ENCODE measurements around the gene SHB. TPM values are rescaled to one million over a fixed set of nuclear protein-coding genes. Genes with fewer than 3 reads are reported as not detected.

Gene SHB
- total and polyA plus RNA-seq, 2 of the 13 experiments (the other 11 are each of a cell fraction or from before 2014, with no cell fraction given): 19.4 to 20.7 TPM

DNA sequence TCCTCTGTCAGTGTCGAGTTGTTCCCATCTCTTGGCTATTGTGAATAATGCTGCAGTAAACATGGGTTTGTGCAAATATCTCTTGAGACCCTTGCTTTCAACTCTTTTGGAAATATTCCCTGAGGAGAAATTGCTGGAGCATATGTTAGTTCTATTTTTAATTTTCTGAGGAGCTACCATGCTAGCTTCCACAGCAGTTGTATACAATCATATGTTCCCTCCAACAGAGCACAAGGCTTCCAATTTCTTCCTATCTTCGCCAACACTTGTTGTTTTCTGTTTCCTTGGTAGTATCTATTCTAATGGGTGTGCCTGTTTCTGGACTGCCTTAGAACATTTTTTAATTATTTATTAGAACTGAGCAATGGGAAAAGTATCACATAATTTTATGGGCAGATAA, 23.6 kb upstream of the SHB start:
- in situ Hi-C loops (cut with HindIII; ENCODE audit: extremely low pct_ligation_motif_present, low pct_unique_long_range_greater_than_20kb) (loop anchor here (10.0 kb wide), 1 partner anchor 162 kb away; no protein-coding TSS in a partner anchor), intact Hi-C loops (cut with micrococcal nuclease; ENCODE audit: unreplicated experiment) (no loop called here)
- Histone ChIP-seq H3K4me1 (ENCODE audit: insufficient read depth, low read length) (no peaks in the 10 kb centered on the region), H3K4me3 (replicated peaks in 1 of 3; ENCODE audit: insufficient read depth in 1 of 3, low read depth in 2 of 3, low read length in 3 of 3) (no peak overlapping the region), H3K27ac (ENCODE audit: extremely low read length, insufficient read depth, low read length) (no peak overlapping the region), H2AFZ (ENCODE audit: low read length) (no peak overlapping the region), H3K4me2 (ENCODE audit: low read depth, low read length) (no peak overlapping the region), H3K27me3 (ENCODE audit: control insufficient read depth in 1 of 2, insufficient read depth in 2 of 2, low read length in 2 of 2) (peaks cover 3 to 23% of the 10 kb centered on the region in 2 experiments; a peak in 3 of 5 replicates), H4K20me1 (ENCODE audit: insufficient read depth, low read length) (no peaks in the 10 kb centered on the region), H3K9me3 (ENCODE audit: low read length) (no peaks in the 10 kb centered on the region), H3K79me2 (ENCODE audit: insufficient read depth, low read length) (no peaks in the 10 kb centered on the region), H3K36me3 (replicated peaks in 1 of 2; ENCODE audit: control insufficient read depth in 1 of 2, insufficient read depth in 2 of 2, low read length in 2 of 2) (no peaks in the 10 kb centered on the region), H3K9ac (ENCODE audit: insufficient read depth, low read depth, low read length) (no peak overlapping the region)
- ChIA-PET POLR2A (no interaction called here), CTCF (ENCODE audit: low intra/inter-chr PET ratio, low total read pairs) (no interaction called here)
- WGBS (ENCODE audit: low lambda C conversion rate): 42% methylated on average over 2 of the region's 2 CpGs
- ATAC-seq: no peak
- no peak for FAIRE-seq
- no TSS peak for BruUV-seq (replicated peaks)
- DNase-seq (ENCODE audit: low spot score): no peak
- TF ChIP-seq KDM2A (CRISPR knock-in tag; IDR thresholded peaks at IDR 0.05; ENCODE audit: borderline replicate concordance, low read depth) (no peak), AKAP8 (CRISPR knock-in tag; IDR thresholded peaks at IDR 0.05) (no peak), ZFP82 (CRISPR knock-in tag; IDR thresholded peaks at IDR 0.05; ENCODE audit: borderline replicate concordance) (no peak), TCF7 (IDR thresholded peaks at IDR 0.05; ENCODE audit: low read depth) (no peak), ZNF136 (CRISPR knock-in tag; IDR thresholded peaks at IDR 0.05; ENCODE audit: low read depth) (no peak), RBFOX2 (IDR thresholded peaks at IDR 0.05; ENCODE audit: low read depth, low read length) (no peak), ZNF501 (CRISPR knock-in tag; IDR thresholded peaks at IDR 0.05) (no peak), CEBPG (CRISPR knock-in tag; IDR thresholded peaks at IDR 0.05) (no peak), IKZF1 (IDR thresholded peaks at IDR 0.05) (no peak), ZNF326 (CRISPR knock-in tag; IDR thresholded peaks at IDR 0.05; ENCODE audit: borderline replicate concordance) (no peak), ZNF138 (CRISPR knock-in tag; IDR thresholded peaks at IDR 0.05; ENCODE audit: low read depth) (no peak), MIXL1 (CRISPR knock-in tag; IDR thresholded peaks at IDR 0.05) (no peak), ZNF263 (CRISPR knock-in tag; IDR thresholded peaks at IDR 0.05) (no peak)
- TF ChIP-seq, protein P1, sequence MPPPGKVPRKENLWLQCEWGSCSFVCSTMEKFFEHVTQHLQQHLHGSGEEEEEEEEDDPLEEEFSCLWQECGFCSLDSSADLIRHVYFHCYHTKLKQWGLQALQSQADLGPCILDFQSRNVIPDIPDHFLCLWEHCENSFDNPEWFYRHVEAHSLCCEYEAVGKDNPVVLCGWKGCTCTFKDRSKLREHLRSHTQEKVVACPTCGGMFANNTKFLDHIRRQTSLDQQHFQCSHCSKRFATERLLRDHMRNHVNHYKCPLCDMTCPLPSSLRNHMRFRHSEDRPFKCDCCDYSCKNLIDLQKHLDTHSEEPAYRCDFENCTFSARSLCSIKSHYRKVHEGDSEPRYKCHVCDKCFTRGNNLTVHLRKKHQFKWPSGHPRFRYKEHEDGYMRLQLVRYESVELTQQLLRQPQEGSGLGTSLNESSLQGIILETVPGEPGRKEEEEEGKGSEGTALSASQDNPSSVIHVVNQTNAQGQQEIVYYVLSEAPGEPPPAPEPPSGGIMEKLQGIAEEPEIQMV (CRISPR knock-in tag; IDR thresholded peaks at IDR 0.05; ENCODE audit: low read depth): no peak
- TF ChIP-seq, protein P2, sequence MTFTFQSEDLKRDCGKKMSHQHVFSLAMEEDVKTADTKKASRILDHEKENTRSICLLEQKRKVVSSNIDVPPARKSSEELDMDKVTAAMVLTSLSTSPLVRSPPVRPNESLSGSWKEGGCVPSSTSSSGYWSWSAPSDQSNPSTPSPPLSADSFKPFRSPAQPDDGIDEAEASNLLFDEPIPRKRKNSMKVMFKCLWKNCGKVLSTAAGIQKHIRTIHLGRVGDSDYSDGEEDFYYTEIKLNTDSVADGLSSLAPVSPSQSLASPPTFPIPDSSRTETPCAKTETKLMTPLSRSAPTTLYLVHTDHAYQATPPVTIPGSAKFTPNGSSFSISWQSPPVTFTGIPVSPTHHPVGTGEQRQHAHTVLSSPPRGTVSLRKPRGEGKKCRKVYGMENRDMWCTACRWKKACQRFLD (CRISPR knock-in tag; IDR thresholded peaks at IDR 0.05; ENCODE audit: borderline replicate concordance): no peak
- TF ChIP-seq, protein P3, sequence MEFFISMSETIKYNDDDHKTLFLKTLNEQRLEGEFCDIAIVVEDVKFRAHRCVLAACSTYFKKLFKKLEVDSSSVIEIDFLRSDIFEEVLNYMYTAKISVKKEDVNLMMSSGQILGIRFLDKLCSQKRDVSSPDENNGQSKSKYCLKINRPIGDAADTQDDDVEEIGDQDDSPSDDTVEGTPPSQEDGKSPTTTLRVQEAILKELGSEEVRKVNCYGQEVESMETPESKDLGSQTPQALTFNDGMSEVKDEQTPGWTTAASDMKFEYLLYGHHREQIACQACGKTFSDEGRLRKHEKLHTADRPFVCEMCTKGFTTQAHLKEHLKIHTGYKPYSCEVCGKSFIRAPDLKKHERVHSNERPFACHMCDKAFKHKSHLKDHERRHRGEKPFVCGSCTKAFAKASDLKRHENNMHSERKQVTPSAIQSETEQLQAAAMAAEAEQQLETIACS (CRISPR knock-in tag; IDR thresholded peaks at IDR 0.05): no peak

All from HepG2 (cell line).